Measurements from ENCODE around the gene PRKAR1A. TPM values are rescaled to one million over a fixed set of nuclear protein-coding genes. Genes with fewer than 3 reads are reported as not detected.

Gene PRKAR1A
- total RNA-seq, 2 experiments from 2014 or later = 158 to 332 TPM

GRCh38 chr17:68567581-68567980, 55.4 kb downstream of the PRKAR1A start:
- no TSS peak for BruUV-seq (replicated peaks)
- no peaks in the 10 kb centered on the region for H4K20me1 ChIP-seq (ENCODE audit: insufficient read depth, low read length)
- DNase-seq (ENCODE audit: low spot score) = no peak
- intact Hi-C loops (cut with micrococcal nuclease; ENCODE audit: unreplicated experiment) = loop anchor here (10.0 kb wide), 1 partner anchor 667 kb away; no protein-coding TSS in a partner anchor
- POLR2A ChIA-PET = interaction anchor here (1.0 to 1.6 kb wide), 3 partner anchors 9 to 28 kb away, joined by 3 to 6 read pairs (median 5); no protein-coding TSS in a partner anchor
- no peak overlapping the region for H3K4me3 ChIP-seq (ENCODE audit: low read depth, low read length, poor library complexity, severe bottlenecking)
- no peaks in the 10 kb centered on the region for H3K9me3 ChIP-seq (ENCODE audit: low read length)
- TF ChIP-seq EZH2phosphoT487 (IDR thresholded peaks at IDR 0.05; ENCODE audit: borderline replicate concordance, low read depth, low read length) (no peak), CTCF (conservative IDR thresholded peaks at IDR 0.05; ENCODE audit: low read length) (no peak)
- no peak overlapping the region for H3K4me2 ChIP-seq (ENCODE audit: low read length)
- H3K4me1 ChIP-seq (ENCODE audit: insufficient read depth, low read length, poor library complexity, severe bottlenecking) = peaks cover 2% of the 10 kb centered on the region
- no peaks in the 10 kb centered on the region for H3K36me3 ChIP-seq (ENCODE audit: insufficient read depth, low read length)
- H3K9me2 ChIP-seq (ENCODE audit: insufficient read depth, low read length) = no peaks in the 10 kb centered on the region
- CTCF ChIA-PET (ENCODE audit: unreplicated experiment) = no interaction called here
- no peak overlapping the region for H3K27ac ChIP-seq (ENCODE audit: low read depth, low read length, poor library complexity, severe bottlenecking)
- no peak overlapping the region for H2AFZ ChIP-seq (ENCODE audit: low read length)
- H3K79me2 ChIP-seq (ENCODE audit: insufficient read depth, low read depth, low read length) = no peaks in the 10 kb centered on the region

- CTCF ChIA-PET (ENCODE audit: unreplicated experiment) = interaction anchor here (0.6 kb wide), 1 partner anchor 25 kb away, joined by 3 read pairs; no protein-coding TSS in a partner anchor
- TF ChIP-seq EZH2phosphoT487 (IDR thresholded peaks at IDR 0.05; ENCODE audit: borderline replicate concordance, low read depth, low read length) (no peak), CTCF (conservative IDR thresholded peaks at IDR 0.05; ENCODE audit: low read length) (no peak)
Observed at GRCh38 chr17:68568581-68568980, 56.4 kb downstream of the PRKAR1A start.

GRCh38 chr17:68569346-68569745, 57.1 kb downstream of the PRKAR1A start:
- no peak overlapping the region for H3K4me3 ChIP-seq (ENCODE audit: low read depth, low read length, poor library complexity, severe bottlenecking)
- H3K4me2 ChIP-seq (ENCODE audit: low read length) = no peak overlapping the region
- H3K79me2 ChIP-seq (ENCODE audit: insufficient read depth, low read depth, low read length) = no peaks in the 10 kb centered on the region
- DNase-seq (ENCODE audit: low spot score) = no peak
- H3K36me3 ChIP-seq (ENCODE audit: insufficient read depth, low read length) = no peaks in the 10 kb centered on the region
- H2AFZ ChIP-seq (ENCODE audit: low read length) = no peak overlapping the region
- TF ChIP-seq CTCF (conservative IDR thresholded peaks at IDR 0.05; ENCODE audit: low read length) (no peak), EZH2phosphoT487 (IDR thresholded peaks at IDR 0.05; ENCODE audit: borderline replicate concordance, low read depth, low read length) (no peak)
- no peaks in the 10 kb centered on the region for H3K4me1 ChIP-seq (ENCODE audit: insufficient read depth, low read length, poor library complexity, severe bottlenecking)
- no peaks in the 10 kb centered on the region for H3K9me3 ChIP-seq (ENCODE audit: low read length)
- no peaks in the 10 kb centered on the region for H4K20me1 ChIP-seq (ENCODE audit: insufficient read depth, low read length)
- no peak overlapping the region for H3K27ac ChIP-seq (ENCODE audit: low read depth, low read length, poor library complexity, severe bottlenecking)
- intact Hi-C loops (cut with micrococcal nuclease; ENCODE audit: unreplicated experiment) = loop anchor here (10.0 kb wide), 1 partner anchor 665 kb away; no protein-coding TSS in a partner anchor
- CTCF ChIA-PET (ENCODE audit: unreplicated experiment) = interaction anchor here (0.8 kb wide), 1 partner anchor 20 kb away, joined by 3 read pairs; no protein-coding TSS in a partner anchor
- no TSS peak for BruUV-seq (replicated peaks)
- no peaks in the 10 kb centered on the region for H3K9me2 ChIP-seq (ENCODE audit: insufficient read depth, low read length)
- POLR2A ChIA-PET = interaction anchor here (0.6 to 1.4 kb wide), 5 partner anchors 9 to 1603 kb away, joined by 3 to 5 read pairs (median 4); no protein-coding TSS in a partner anchor

More at GRCh38 chr17:68568581-68568980, 56.4 kb downstream of the PRKAR1A start:
- no peak for DNase-seq (ENCODE audit: low spot score)
- H3K27ac ChIP-seq (ENCODE audit: low read depth, low read length, poor library complexity, severe bottlenecking) = no peak overlapping the region
- H3K9me3 ChIP-seq (ENCODE audit: low read length) = no peaks in the 10 kb centered on the region
- H3K4me3 ChIP-seq (ENCODE audit: low read depth, low read length, poor library complexity, severe bottlenecking) = no peak overlapping the region
- POLR2A ChIA-PET = interaction anchor here (0.6 to 1.4 kb wide), 4 partner anchors 9 to 1604 kb away, joined by 4 to 5 read pairs (median 4); no protein-coding TSS in a partner anchor
- H4K20me1 ChIP-seq (ENCODE audit: insufficient read depth, low read length) = no peaks in the 10 kb centered on the region
- no peaks in the 10 kb centered on the region for H3K4me1 ChIP-seq (ENCODE audit: insufficient read depth, low read length, poor library complexity, severe bottlenecking)
- no peak overlapping the region for H3K4me2 ChIP-seq (ENCODE audit: low read length)
- H3K36me3 ChIP-seq (ENCODE audit: insufficient read depth, low read length) = no peaks in the 10 kb centered on the region
- intact Hi-C loops (cut with micrococcal nuclease; ENCODE audit: unreplicated experiment) = loop anchor here (10.0 kb wide), 1 partner anchor 666 kb away; no protein-coding TSS in a partner anchor
- H2AFZ ChIP-seq (ENCODE audit: low read length) = no peak overlapping the region
- H3K79me2 ChIP-seq (ENCODE audit: insufficient read depth, low read depth, low read length) = no peaks in the 10 kb centered on the region
- H3K9me2 ChIP-seq (ENCODE audit: insufficient read depth, low read length) = no peaks in the 10 kb centered on the region
- no TSS peak for BruUV-seq (replicated peaks)

Data from OCI-LY7 (cell line).